GM20000 (cell line): ENCODE results near the gene DGKG.

Experiments
- DNase-seq: peaks from one replicate; pipeline ENCODE4 v3.0.0; 2012; ENCODE audit warnings: low spot score
- TF ChIP-seq, protein P1 (sequence below): IDR thresholded peaks from 2 replicates; pipeline ENCODE4 v1.5.1; 2012; ENCODE audit warnings: mild to moderate bottlenecking, control low read depth; ENCODE audit errors: extremely low read depth, missing control alignments

DGKG gene

DNA sequence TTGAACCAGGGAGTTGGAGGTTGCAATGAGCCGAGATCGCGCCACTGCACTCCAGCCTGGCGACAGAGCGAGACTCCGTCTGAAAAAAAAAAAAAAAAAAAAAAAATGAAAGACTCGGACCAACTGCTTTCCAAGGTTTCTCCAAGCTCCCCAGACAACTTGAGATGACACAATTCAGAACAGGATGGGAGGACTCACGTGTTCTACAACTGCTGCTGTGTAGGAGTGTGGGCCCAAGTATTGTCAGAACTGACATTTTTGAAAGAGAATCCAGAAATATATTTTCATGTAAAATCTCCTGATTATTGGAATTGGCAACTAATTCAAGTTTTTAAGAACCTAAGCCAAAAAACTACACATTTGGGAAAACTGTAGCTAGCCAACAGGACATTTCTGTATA is 143.6 kb downstream of the DGKG start:
- TF ChIP-seq, protein P1, sequence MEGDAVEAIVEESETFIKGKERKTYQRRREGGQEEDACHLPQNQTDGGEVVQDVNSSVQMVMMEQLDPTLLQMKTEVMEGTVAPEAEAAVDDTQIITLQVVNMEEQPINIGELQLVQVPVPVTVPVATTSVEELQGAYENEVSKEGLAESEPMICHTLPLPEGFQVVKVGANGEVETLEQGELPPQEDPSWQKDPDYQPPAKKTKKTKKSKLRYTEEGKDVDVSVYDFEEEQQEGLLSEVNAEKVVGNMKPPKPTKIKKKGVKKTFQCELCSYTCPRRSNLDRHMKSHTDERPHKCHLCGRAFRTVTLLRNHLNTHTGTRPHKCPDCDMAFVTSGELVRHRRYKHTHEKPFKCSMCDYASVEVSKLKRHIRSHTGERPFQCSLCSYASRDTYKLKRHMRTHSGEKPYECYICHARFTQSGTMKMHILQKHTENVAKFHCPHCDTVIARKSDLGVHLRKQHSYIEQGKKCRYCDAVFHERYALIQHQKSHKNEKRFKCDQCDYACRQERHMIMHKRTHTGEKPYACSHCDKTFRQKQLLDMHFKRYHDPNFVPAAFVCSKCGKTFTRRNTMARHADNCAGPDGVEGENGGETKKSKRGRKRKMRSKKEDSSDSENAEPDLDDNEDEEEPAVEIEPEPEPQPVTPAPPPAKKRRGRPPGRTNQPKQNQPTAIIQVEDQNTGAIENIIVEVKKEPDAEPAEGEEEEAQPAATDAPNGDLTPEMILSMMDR: no peak
- DNase-seq: no peak

DNA sequence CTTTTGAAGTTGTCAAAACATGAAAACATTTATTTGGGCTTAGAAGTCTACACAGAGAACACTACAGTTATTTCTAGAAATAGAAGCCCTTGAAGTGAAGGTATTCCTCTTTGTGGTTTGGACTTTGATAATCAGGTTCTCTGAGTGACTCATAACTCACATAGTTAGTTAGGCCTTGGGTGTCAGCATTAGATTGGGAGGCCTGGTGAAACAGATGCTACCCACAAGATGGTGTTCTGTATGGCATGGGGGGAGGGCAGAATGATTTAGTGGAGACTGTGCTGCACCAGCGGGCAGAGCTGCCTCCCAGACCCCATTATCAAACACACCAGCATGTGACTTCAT is 144.2 kb downstream of the DGKG start:
- peak; percentile 71 for DNase-seq

DNA sequence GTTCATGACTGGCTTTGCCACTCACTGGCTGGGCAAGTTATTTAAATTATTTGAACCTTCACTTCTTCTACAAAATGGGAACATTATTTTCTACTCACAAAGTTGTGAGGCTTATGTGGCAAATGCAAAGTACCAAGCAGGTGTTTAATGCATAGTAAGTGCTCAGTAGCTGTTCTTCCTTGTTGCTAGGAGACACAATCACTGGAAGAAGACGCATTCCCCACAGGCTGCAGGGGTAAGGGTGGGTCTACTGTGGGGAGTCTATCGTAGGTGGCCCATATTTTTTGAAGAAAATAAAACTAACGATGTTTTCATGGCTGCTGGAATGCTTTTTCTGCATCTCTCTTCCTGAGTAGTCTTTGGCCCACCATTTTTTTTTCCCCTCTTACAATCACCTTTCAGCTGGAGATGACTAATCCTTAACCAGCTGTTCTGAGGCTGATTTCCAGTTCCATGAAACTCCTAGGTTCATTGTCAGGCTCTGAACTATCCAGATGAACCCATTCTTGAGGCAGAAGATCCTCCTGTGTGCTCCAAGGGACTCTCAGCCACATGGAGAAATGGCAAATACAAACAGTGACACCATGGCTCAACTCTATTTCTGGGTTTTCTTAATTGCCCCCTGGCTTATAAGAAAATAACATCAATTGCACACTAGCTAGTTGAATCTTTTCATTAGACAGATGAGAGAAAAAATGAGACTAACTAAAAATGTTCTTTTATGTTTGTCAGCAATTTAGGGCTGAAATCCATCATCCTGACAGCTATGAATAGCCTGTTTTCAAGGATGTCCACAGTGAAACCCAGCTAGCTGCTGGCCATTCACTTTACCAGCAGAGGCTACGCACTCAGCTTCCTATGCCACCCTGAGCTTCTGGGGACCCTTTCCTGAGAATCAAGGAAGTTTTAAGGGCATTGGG is 144.9 kb downstream of the DGKG start:
- TF ChIP-seq, protein P1: no peak
- DNase-seq: no peak

More for the DNA sequence above, 144.2 kb downstream of the DGKG start:
- TF ChIP-seq, protein P1: no peak

DNA sequence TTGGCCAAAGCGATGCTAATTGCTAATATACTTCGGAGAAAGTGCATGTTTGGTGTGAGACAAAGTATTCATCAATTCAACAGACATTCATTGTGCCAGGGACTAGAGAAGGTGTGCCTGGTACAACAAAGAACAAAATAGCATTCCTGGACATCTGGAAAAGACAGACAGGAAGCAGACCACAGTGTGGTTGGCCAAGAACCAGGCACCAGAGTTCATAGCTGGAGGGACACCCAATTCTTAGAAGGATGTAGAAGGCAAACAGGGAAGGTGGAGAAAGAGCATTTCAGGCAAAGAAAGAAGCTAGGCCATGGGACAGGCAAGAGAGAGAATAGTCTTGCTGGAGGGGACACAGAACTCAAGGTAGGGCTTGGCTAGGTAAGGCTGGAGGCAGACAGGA is 147.4 kb downstream of the DGKG start:
- TF ChIP-seq, protein P1: no peak
- DNase-seq: no peak

DNA sequence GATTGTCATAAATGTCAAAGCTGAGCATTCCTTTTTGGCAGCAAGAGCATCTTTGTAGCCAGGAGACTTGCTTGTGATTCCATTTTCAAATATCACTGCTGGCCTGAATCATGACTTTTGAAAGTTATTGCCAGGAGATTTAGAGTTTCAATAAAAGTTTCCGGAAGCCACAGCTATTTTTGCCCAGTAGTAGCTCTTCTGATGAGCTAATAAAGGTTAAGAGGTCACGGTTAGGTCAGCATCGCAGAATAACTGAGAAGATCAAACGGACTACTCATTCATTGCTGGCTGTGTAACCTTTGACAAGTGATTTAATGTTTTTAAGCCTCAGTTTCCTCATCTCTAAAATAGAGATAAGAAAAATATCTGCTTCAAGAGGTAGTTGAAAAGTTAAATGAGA is 148.1 kb downstream of the DGKG start:
- DNase-seq: no peak

DNA sequence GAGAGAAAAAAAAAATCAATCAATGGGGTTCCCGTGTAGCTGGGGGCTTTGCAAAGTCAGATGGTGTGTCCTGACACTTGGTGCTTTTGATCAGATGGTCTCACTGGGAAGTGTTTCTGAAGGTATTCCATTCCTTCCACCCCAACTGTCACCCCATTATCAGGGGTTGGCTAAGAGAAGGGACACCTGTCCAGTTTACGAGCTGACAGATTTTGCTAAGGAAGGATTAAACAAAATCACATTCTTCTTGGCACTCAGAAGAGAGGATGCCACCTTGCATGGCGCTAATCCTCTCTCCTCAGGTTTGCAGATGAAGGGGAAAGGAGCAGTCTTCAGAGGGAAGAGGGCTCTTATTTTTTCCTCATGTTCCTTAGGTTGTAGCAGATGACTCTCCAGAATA is 149.4 kb downstream of the DGKG start:
- TF ChIP-seq, protein P1: no peak
- DNase-seq: no peak

More for the DNA sequence above, 148.1 kb downstream of the DGKG start:
- TF ChIP-seq, protein P1: no peak

DNA sequence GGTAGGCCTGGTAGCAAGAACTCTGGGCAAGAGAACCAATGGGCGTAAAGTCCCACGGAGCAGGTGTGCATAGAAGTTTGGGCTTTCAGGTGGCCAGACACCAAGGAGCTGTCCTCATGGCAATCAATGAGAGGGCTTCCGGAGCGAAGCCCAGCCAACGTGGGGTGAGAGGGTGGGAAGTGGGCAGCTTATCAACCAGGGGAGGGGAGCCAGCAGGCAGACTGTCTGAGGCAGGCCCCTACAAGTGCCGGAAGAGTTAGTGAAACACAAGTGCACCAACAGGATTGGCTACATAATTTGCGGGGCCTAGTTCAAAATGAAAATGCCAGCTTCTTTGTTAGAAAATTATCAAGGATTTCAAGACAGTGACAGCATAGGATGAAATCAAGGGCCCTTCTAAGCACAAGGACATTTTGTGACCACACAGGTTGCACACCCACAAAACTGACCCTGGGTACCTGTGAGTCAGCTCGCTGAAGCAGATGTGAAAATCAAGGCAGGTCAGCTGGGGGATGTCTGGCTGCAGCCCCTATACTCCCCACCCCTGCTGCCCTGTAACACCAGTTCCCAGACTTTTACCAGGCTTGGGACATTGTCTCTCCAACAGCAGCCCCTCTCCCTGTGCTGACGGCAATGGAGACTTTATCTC is 151.1 kb downstream of the DGKG start:
- TF ChIP-seq, protein P1: no peak
- no peak for DNase-seq
